Smooth muscle cell (in vitro differentiated cells): Measurements from ENCODE around the gene LGALS3BP. TPM values are rescaled to one million over a fixed set of nuclear protein-coding genes. Genes with fewer than 3 reads are reported as not detected.
A peak's percentile ranks its signal among the peaks of the same experiment; 100 is the strongest.

Source experiments
- DNase-seq: peaks from one replicate; lab custom pipeline; 2025; ENCODE audit not compliant: unreplicated experiment; lab: John Stamatoyannopoulos, UW
- H2AFZ ChIP-seq: fragments of 200-600 bp; sonication (generic); 2 replicates; pipeline ENCODE4 v1.6.0; 2016; ENCODE audit warnings: antibody characterized with exemption, low read depth, mild to moderate bottlenecking
- H3F3A ChIP-seq: fragments of 200-600 bp; sonication (generic); 2 replicates; pipeline ENCODE4 v1.6.0; 2017; ENCODE audit warnings: antibody characterized with exemption, low read depth
- H3K27ac ChIP-seq: fragments of 200-600 bp; sonication (generic); 2 replicates; pipeline ENCODE4 v1.5.1; 2016; ENCODE audit warnings: low read depth, mild to moderate bottlenecking
- H3K27me3 ChIP-seq: fragments of 200-600 bp; sonication (generic); 2 replicates; pipeline ENCODE4 v1.6.1; 2016; ENCODE audit warnings: low read depth, mild to moderate bottlenecking
- H3K36me3 ChIP-seq: fragments of 200-600 bp; sonication (generic); 2 replicates; pipeline ENCODE4 v1.5.1; 2016; ENCODE audit warnings: low read depth
- H3K4me1 ChIP-seq: fragments of 200-600 bp; sonication (generic); 2 replicates; pipeline ENCODE4 v1.5.1; 2016; ENCODE audit warnings: low read depth
- H3K4me2 ChIP-seq: fragments of 200-600 bp; sonication (generic); 2 replicates; pipeline ENCODE4 v1.6.0; 2016; ENCODE audit warnings: mild to moderate bottlenecking
- H3K4me3 ChIP-seq: fragments of 200-600 bp; sonication (generic); 2 replicates; pipeline ENCODE4 v1.5.1; 2016; ENCODE audit warnings: mild to moderate bottlenecking
- H3K79me2 ChIP-seq: fragments of 200-600 bp; sonication (generic); 2 replicates; pipeline ENCODE4 v1.6.0; 2016; ENCODE audit warnings: low read depth, mild to moderate bottlenecking
- H3K9ac ChIP-seq: fragments of 200-600 bp; sonication (generic); 2 replicates; pipeline ENCODE4 v1.6.0; 2016; ENCODE audit warnings: low read depth
- H3K9me3 ChIP-seq: fragments of 200-600 bp; sonication (generic); replicated peaks from 2 replicates; pipeline ENCODE4 v1.5.1; 2016; ENCODE audit warnings: low read depth
- H4K20me1 ChIP-seq: fragments of 200-600 bp; sonication (generic); 2 replicates; pipeline ENCODE4 v1.6.0; 2016; ENCODE audit warnings: low read depth
- WGBS: methylation state at CpG from one replicate; pipeline ENCODE4 v1.1.7; 2016; ENCODE audit warnings: low lambda C conversion rate; 5-methylcytosine and 5-hydroxymethylcytosine counted together
- polyA plus RNA-seq: library from polyadenylated mRNA; unstranded; fragments of >200 nt; fragmentation: Nextera tagmentation; extraction: Ambion mirVana; gene quantifications from 2 replicates; pipeline ENCODE4 v1.2.1, GENCODE V29; 2016
- total RNA-seq: library from RNA; depleted of rRNA; stranded (reverse); fragments of >200 nt; gene quantifications from 2 replicates; pipeline ENCODE4 v1.2.3, GENCODE V29; 2014
- TF ChIP-seq, protein P1 (sequence below): fragments of 200-600 bp; sonication (generic); IDR thresholded peaks from 2 replicates; pipeline ENCODE4 v1.5.1; 2017; ENCODE audit warnings: borderline replicate concordance, mild to moderate bottlenecking, antibody characterized with exemption; ENCODE audit not compliant: insufficient read depth, poor library complexity, severe bottlenecking

LGALS3BP gene
- total and polyA plus RNA-seq, 2 experiments from 2014 or later = 66.5 to 151 TPM

DNA sequence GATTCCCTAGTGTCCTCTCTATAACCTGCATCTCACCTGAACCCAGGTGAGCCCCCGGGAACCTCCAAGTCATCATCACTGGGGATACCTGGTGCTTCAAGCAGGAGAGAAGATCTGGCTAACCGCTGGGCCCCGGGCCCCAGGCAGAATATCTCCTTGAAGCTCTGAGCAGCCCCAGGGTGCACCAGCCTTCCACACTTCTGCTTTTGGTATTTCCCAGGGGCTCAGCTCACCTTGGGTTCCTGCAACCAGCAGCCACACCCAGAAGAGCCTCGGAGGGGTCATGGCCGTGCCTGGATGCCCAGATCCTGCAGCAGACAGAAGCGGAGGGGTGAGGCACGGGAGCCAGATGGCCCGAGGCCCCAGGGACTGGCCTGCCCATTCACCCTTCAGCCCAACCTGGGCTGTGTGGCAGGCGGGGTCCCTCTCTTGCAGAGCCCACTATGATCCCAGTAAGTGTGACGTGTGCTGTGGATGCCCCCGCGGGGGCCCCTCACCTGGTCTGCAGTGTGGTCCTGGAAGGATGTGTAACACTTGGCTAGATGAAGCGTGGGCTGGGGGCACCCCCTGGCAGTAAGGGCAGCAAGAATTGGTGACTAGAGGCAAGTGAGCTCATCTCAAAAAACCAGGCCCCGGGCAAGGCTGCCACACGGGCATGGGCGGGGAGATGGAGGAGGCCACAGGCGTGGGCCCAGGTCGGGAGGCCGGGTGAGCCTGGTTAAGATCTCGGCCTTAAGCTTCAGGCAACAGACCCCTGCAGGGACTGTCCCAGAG, 2.6 kb downstream of the LGALS3BP start:
- H3K36me3 ChIP-seq = no peaks in the 10 kb centered on the region
- peaks cover 7% of the 10 kb centered on the region for H3K4me1 ChIP-seq
- H3K27ac ChIP-seq = no peak overlapping the region
- no peak overlapping the region for H3K4me2 ChIP-seq
- TF ChIP-seq, protein P1, sequence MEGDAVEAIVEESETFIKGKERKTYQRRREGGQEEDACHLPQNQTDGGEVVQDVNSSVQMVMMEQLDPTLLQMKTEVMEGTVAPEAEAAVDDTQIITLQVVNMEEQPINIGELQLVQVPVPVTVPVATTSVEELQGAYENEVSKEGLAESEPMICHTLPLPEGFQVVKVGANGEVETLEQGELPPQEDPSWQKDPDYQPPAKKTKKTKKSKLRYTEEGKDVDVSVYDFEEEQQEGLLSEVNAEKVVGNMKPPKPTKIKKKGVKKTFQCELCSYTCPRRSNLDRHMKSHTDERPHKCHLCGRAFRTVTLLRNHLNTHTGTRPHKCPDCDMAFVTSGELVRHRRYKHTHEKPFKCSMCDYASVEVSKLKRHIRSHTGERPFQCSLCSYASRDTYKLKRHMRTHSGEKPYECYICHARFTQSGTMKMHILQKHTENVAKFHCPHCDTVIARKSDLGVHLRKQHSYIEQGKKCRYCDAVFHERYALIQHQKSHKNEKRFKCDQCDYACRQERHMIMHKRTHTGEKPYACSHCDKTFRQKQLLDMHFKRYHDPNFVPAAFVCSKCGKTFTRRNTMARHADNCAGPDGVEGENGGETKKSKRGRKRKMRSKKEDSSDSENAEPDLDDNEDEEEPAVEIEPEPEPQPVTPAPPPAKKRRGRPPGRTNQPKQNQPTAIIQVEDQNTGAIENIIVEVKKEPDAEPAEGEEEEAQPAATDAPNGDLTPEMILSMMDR = no peak
- no peak overlapping the region for H3K4me3 ChIP-seq
- H3K27me3 ChIP-seq = no peaks in the 10 kb centered on the region
- WGBS = 90% methylated on average over 20 of the region's 20 CpGs
- H3K79me2 ChIP-seq = no peaks in the 10 kb centered on the region
- no peak overlapping the region for H3K9ac ChIP-seq
- no peaks in the 10 kb centered on the region for H3F3A ChIP-seq
- DNase-seq = no peak
- no peaks in the 10 kb centered on the region for H3K9me3 ChIP-seq
- H4K20me1 ChIP-seq = no peaks in the 10 kb centered on the region
- H2AFZ ChIP-seq = no peak overlapping the region

- no peak overlapping the region for H3K9ac ChIP-seq
- 64% methylated on average over 30 of the region's 30 CpGs for WGBS
- no peak overlapping the region for H2AFZ ChIP-seq
These were observed 4.8 kb downstream of the LGALS3BP start for GRCh38 chr17:78974635-78975591.

GRCh38 chr17:78973792-78974520, 5.8 kb downstream of the LGALS3BP start:
- no peaks in the 10 kb centered on the region for H3F3A ChIP-seq
- H3K4me3 ChIP-seq = no peak overlapping the region
- no peaks in the 10 kb centered on the region for H4K20me1 ChIP-seq
- DNase-seq = no peak
- H2AFZ ChIP-seq = no peak overlapping the region
- H3K27ac ChIP-seq = no peak overlapping the region
- 91% methylated on average over 18 of the region's 23 CpGs for WGBS
- H3K27me3 ChIP-seq = no peaks in the 10 kb centered on the region
- no peaks in the 10 kb centered on the region for H3K4me1 ChIP-seq
- H3K9ac ChIP-seq = no peak overlapping the region
- H3K36me3 ChIP-seq = no peaks in the 10 kb centered on the region
- no peaks in the 10 kb centered on the region for H3K79me2 ChIP-seq
- H3K4me2 ChIP-seq = no peak overlapping the region
- TF ChIP-seq, protein P1 = no peak
- no peaks in the 10 kb centered on the region for H3K9me3 ChIP-seq

More at GRCh38 chr17:78974635-78975591, 4.8 kb downstream of the LGALS3BP start:
- Histone ChIP-seq H3K4me1 (peaks cover 6% of the 10 kb centered on the region), H3F3A (no peaks in the 10 kb centered on the region), H3K9me3 (no peaks in the 10 kb centered on the region), H3K27me3 (no peaks in the 10 kb centered on the region), H4K20me1 (no peaks in the 10 kb centered on the region), H3K4me3 (no peak overlapping the region), H3K36me3 (no peaks in the 10 kb centered on the region), H3K79me2 (no peaks in the 10 kb centered on the region), H3K27ac (peak overlapping the region; percentile 23), H3K4me2 (peak overlapping the region; percentile 50)
- TF ChIP-seq, protein P1 = no peak
- no peak for DNase-seq
